Measurements from ENCODE around the gene SUSD3.

Gene SUSD3

GRCh38 chr9:93068956-93069355 lies 10.5 kb downstream of the SUSD3 start:
- TF ChIP-seq CTCF (IDR thresholded peaks at IDR 0.05; ENCODE audit: low read depth, low read length) = no peak
- no peak overlapping the region for H3K4me3 ChIP-seq (ENCODE audit: low read depth, low read length)

- TF ChIP-seq CTCF (IDR thresholded peaks at IDR 0.05; ENCODE audit: low read depth, low read length) = no peak
- no peak overlapping the region for H3K4me3 ChIP-seq (ENCODE audit: low read depth, low read length)
Observed at GRCh38 chr9:93071464-93071863, 13.0 kb downstream of the SUSD3 start.

- no peak for TF ChIP-seq CTCF (IDR thresholded peaks at IDR 0.05; ENCODE audit: low read depth, low read length)
- no peak overlapping the region for H3K4me3 ChIP-seq (ENCODE audit: low read depth, low read length)
Observed at GRCh38 chr9:93072383-93072795, 13.9 kb downstream of the SUSD3 start.

GRCh38 chr9:93076101-93076791 lies 17.7 kb downstream of the SUSD3 start:
- no peak overlapping the region for H3K4me3 ChIP-seq (ENCODE audit: low read depth, low read length)
- TF ChIP-seq CTCF (IDR thresholded peaks at IDR 0.05; ENCODE audit: low read depth, low read length) = no peak

- no peak for TF ChIP-seq CTCF (IDR thresholded peaks at IDR 0.05; ENCODE audit: low read depth, low read length)
- H3K4me3 ChIP-seq (ENCODE audit: low read depth, low read length) = no peak overlapping the region
Observed at GRCh38 chr9:93076792-93077128, 18.3 kb downstream of the SUSD3 start.

- H3K4me3 ChIP-seq (ENCODE audit: low read depth, low read length) = no peak overlapping the region
- no peak for TF ChIP-seq CTCF (IDR thresholded peaks at IDR 0.05; ENCODE audit: low read depth, low read length)
Observed at GRCh38 chr9:93077367-93077766, 18.9 kb downstream of the SUSD3 start.

- no peak for TF ChIP-seq CTCF (IDR thresholded peaks at IDR 0.05; ENCODE audit: low read depth, low read length)
Observed at GRCh38 chr9:93077811-93078210, 19.3 kb downstream of the SUSD3 start.

More at GRCh38 chr9:93077811-93078210, 19.3 kb downstream of the SUSD3 start:
- H3K4me3 ChIP-seq (ENCODE audit: low read depth, low read length) = no peak overlapping the region
